Measurements from ENCODE around the gene ARPC1A. TPM values are rescaled to one million over a fixed set of nuclear protein-coding genes. Genes with fewer than 3 reads are reported as not detected.

The ARPC1A gene
- total RNA-seq, 8 experiments from 2014 or later: 82.9 to 171 (median 106) TPM

- H3K4me1 ChIP-seq (replicated peaks in 1 of 2): no peaks in the 10 kb centered on the region
- no peak overlapping the region for H3K4me3 ChIP-seq
- in situ Hi-C loops (cut with MboI; ENCODE audit: low pct_unique_long_range_greater_than_20kb in 2 of 9, low sequenced_read_pairs in 9 of 9, unreplicated experiment in 9 of 9): no loop called here
- WGBS, 10 experiments: 67 to 100% (median 92%) methylated on average over 2 to 22 of the region's 22 CpGs
- H3K27ac ChIP-seq: no peak overlapping the region
- ATAC-seq (replicated peaks in 6 of 8): peak in 1 of 8 experiments; percentile 14
Measured at GRCh38 chr7:99359465-99360154, 33.9 kb downstream of the ARPC1A start.

GRCh38 chr7:99362801-99363200 is 37.1 kb downstream of the ARPC1A start:
- Histone ChIP-seq H3K27ac (no peak overlapping the region), H3K4me1 (replicated peaks in 1 of 2) (no peaks in the 10 kb centered on the region), H3K4me3 (no peak overlapping the region)
- WGBS, 10 experiments: 60 to 100% (median 97%) methylated on average over 1 to 3 of the region's 3 CpGs; no CpG with 5 or more reads in 4 of the 10 experiments
- in situ Hi-C loops (cut with MboI; ENCODE audit: low pct_unique_long_range_greater_than_20kb in 2 of 9, low sequenced_read_pairs in 9 of 9, unreplicated experiment in 9 of 9): no loop called here
- ATAC-seq (replicated peaks in 6 of 8): no peak

- ATAC-seq (replicated peaks in 6 of 8): no peak
- in situ Hi-C loops (cut with MboI; ENCODE audit: low pct_unique_long_range_greater_than_20kb in 2 of 9, low sequenced_read_pairs in 9 of 9, unreplicated experiment in 9 of 9): no loop called here
- Histone ChIP-seq H3K27ac (no peak overlapping the region), H3K4me1 (replicated peaks in 1 of 2) (no peaks in the 10 kb centered on the region), H3K4me3 (no peak overlapping the region)
- 80 to 100% (median 97%) methylated on average over 1 to 5 of the region's 5 CpGs for WGBS, 10 experiments
Measured at GRCh38 chr7:99363286-99363685, 37.6 kb downstream of the ARPC1A start.

GRCh38 chr7:99365318-99366141 is 39.8 kb downstream of the ARPC1A start:
- Histone ChIP-seq H3K4me3 (no peak overlapping the region), H3K4me1 (replicated peaks in 1 of 2) (no peaks in the 10 kb centered on the region), H3K27ac (no peak overlapping the region)
- ATAC-seq (replicated peaks in 6 of 8): peak in 4 of 8 experiments; percentile 34 to 83 (median 56)
- in situ Hi-C loops (cut with MboI; ENCODE audit: low pct_unique_long_range_greater_than_20kb in 2 of 9, low sequenced_read_pairs in 9 of 9, unreplicated experiment in 9 of 9): no loop called here
- 72 to 100% (median 86%) methylated on average over 1 to 13 of the region's 17 CpGs; no CpG with 5 or more reads in 2 of the 10 experiments for WGBS, 10 experiments

- Histone ChIP-seq H3K27ac (no peak overlapping the region), H3K4me3 (no peak overlapping the region), H3K4me1 (replicated peaks in 1 of 2) (no peaks in the 10 kb centered on the region)
- ATAC-seq (replicated peaks in 6 of 8): peak in 1 of 8 experiments; percentile 12
- in situ Hi-C loops (cut with MboI; ENCODE audit: low pct_unique_long_range_greater_than_20kb in 2 of 9, low sequenced_read_pairs in 9 of 9, unreplicated experiment in 9 of 9): no loop called here
- WGBS, 10 experiments: 83 to 89% methylated on average over 2 to 4 of the region's 11 CpGs; no CpG with 5 or more reads in 8 of the 10 experiments
Measured at GRCh38 chr7:99366646-99367045, 40.9 kb downstream of the ARPC1A start.

- H3K27ac ChIP-seq: no peak overlapping the region
- no peak overlapping the region for H3K4me3 ChIP-seq
- ATAC-seq (replicated peaks in 6 of 8): no peak
- in situ Hi-C loops (cut with MboI; ENCODE audit: low pct_unique_long_range_greater_than_20kb in 2 of 9, low sequenced_read_pairs in 9 of 9, unreplicated experiment in 9 of 9): no loop called here
- H3K4me1 ChIP-seq (replicated peaks in 1 of 2): no peaks in the 10 kb centered on the region
- WGBS, 10 experiments: 71 to 100% (median 90%) methylated on average over 1 to 9 of the region's 13 CpGs; no CpG with 5 or more reads in 3 of the 10 experiments
Measured at GRCh38 chr7:99368750-99369389, 43.2 kb downstream of the ARPC1A start.

GRCh38 chr7:99369767-99370391 is 44.2 kb downstream of the ARPC1A start:
- no peak for ATAC-seq (replicated peaks in 6 of 8)
- H3K4me1 ChIP-seq (replicated peaks in 1 of 2): no peaks in the 10 kb centered on the region
- H3K4me3 ChIP-seq: no peak overlapping the region
- in situ Hi-C loops (cut with MboI; ENCODE audit: low pct_unique_long_range_greater_than_20kb in 2 of 9, low sequenced_read_pairs in 9 of 9, unreplicated experiment in 9 of 9): no loop called here
- 43 to 100% (median 72%) methylated on average over 1 to 7 of the region's 9 CpGs; no CpG with 5 or more reads in 1 of the 10 experiments for WGBS, 10 experiments
- no peak overlapping the region for H3K27ac ChIP-seq

- H3K4me3 ChIP-seq: no peak overlapping the region
- in situ Hi-C loops (cut with MboI; ENCODE audit: low pct_unique_long_range_greater_than_20kb in 2 of 9, low sequenced_read_pairs in 9 of 9, unreplicated experiment in 9 of 9): no loop called here
- H3K4me1 ChIP-seq (replicated peaks in 1 of 2): no peaks in the 10 kb centered on the region
- WGBS, 10 experiments: 90 to 100% (median 100%) methylated on average over 1 to 7 of the region's 11 CpGs; no CpG with 5 or more reads in 4 of the 10 experiments
- no peak for ATAC-seq (replicated peaks in 6 of 8)
- H3K27ac ChIP-seq: no peak overlapping the region
Measured at GRCh38 chr7:99371376-99371920, 45.8 kb downstream of the ARPC1A start.

GRCh38 chr7:99372275-99373090 is 46.8 kb downstream of the ARPC1A start:
- peak in 1 of 8 experiments; percentile 1 for ATAC-seq (replicated peaks in 6 of 8)
- Histone ChIP-seq H3K4me1 (replicated peaks in 1 of 2) (no peaks in the 10 kb centered on the region), H3K4me3 (no peak overlapping the region), H3K27ac (no peak overlapping the region)
- 0 to 100% (median 60%) methylated on average over 1 to 9 of the region's 21 CpGs; no CpG with 5 or more reads in 2 of the 10 experiments for WGBS, 10 experiments
- in situ Hi-C loops (cut with MboI; ENCODE audit: low pct_unique_long_range_greater_than_20kb in 2 of 9, low sequenced_read_pairs in 9 of 9, unreplicated experiment in 9 of 9): no loop called here

- in situ Hi-C loops (cut with MboI; ENCODE audit: low pct_unique_long_range_greater_than_20kb in 2 of 9, low sequenced_read_pairs in 9 of 9, unreplicated experiment in 9 of 9): no loop called here
- no peaks in the 10 kb centered on the region for H3K4me1 ChIP-seq (replicated peaks in 1 of 2)
- no peak overlapping the region for H3K27ac ChIP-seq
- ATAC-seq (replicated peaks in 6 of 8): no peak
- WGBS, 10 experiments: 83 to 100% (median 90%) methylated on average over 1 to 9 of the region's 41 CpGs; no CpG with 5 or more reads in 3 of the 10 experiments
- peak overlapping the region in 2 of 5 donors; percentile 43 to 64 for H3K4me3 ChIP-seq
Measured at GRCh38 chr7:99373091-99374066, 47.7 kb downstream of the ARPC1A start.
